Middle frontal gyrus (tissue), 1 donor: ENCODE measurements around the gene MOGAT3.

Source experiments
- DNase-seq: peaks from one replicate; pipeline ENCODE4 v3.0.0-alpha.2; 2015; ENCODE audit warnings: low spot score; ENCODE audit errors: extremely low spot score

Gene MOGAT3

GRCh38 chr7:101162551-101163278 lies 38.1 kb downstream of the MOGAT3 start:
- no peak for DNase-seq

- no peak for DNase-seq
Measured at GRCh38 chr7:101161692-101162471, 39.0 kb downstream of the MOGAT3 start.

GRCh38 chr7:101160910-101161309 lies 39.9 kb downstream of the MOGAT3 start:
- no peak for DNase-seq

- DNase-seq: no peak
Measured at GRCh38 chr7:101159696-101160674, 40.9 kb downstream of the MOGAT3 start.

- no peak for DNase-seq
Measured at GRCh38 chr7:101156866-101157589, 43.8 kb downstream of the MOGAT3 start.

GRCh38 chr7:101156277-101156676 lies 44.6 kb downstream of the MOGAT3 start:
- no peak for DNase-seq

GRCh38 chr7:101155303-101155702 lies 45.5 kb downstream of the MOGAT3 start:
- DNase-seq: no peak

- no peak for DNase-seq
Measured at GRCh38 chr7:101154693-101155102, 46.1 kb downstream of the MOGAT3 start.

- peak; percentile 85 for DNase-seq
Measured at GRCh38 chr7:101153969-101154692, 46.7 kb downstream of the MOGAT3 start, which contains the start of gene AP1S1. Gene AP1S1, plus strand, starts transcription at chr7:101154476. Its CDS starts 39 bp downstream, at chr7:101154515.

- no peak for DNase-seq
Measured at GRCh38 chr7:101151908-101152651, 48.8 kb downstream of the MOGAT3 start.
